ENCODE results near the gene TGM5.

DNA sequence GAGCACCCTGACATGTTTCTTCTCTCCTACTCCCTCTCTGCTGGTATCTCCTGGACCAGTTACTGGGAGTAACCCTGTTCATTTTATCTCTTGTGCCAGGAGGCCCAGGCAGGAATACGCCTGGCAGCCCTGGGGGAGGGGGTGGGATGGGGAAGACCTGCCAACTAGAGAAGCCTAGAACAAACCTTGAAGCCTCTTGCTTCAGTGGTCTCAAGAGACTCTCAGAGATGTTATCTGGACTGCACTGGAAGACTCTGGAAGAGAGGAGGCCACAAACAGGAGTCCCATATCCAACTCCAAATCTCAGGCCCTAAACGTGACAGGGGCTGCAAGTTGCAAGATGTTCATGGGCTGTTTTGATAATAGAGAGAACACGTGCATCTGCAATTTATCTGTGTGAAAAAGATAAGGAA lies 45.7 kb downstream of the TGM5 start, which contains the start of gene EPB42:
- TF ChIP-seq EZH2 (IDR thresholded peaks at IDR 0.05; ENCODE audit: borderline replicate concordance, low read depth, low read length, severe bottlenecking) (no peak), CTCF (IDR thresholded peaks at IDR 0.05; ENCODE audit: extremely low read depth in 1 of 2, insufficient read depth in 1 of 2, low read depth in 1 of 2, low read length in 2 of 2) (no peak), POLR2AphosphoS5 (IDR thresholded peaks at IDR 0.05; ENCODE audit: insufficient read depth, low read depth, low read length) (no peak), POLR2A (IDR thresholded peaks at IDR 0.05; ENCODE audit: low read depth, low read length) (no peak), MYC (IDR thresholded peaks at IDR 0.05; ENCODE audit: low read depth, low read length) (no peak), JUN (IDR thresholded peaks at IDR 0.05; ENCODE audit: borderline replicate concordance, insufficient read depth, insufficient read length, low read depth) (no peak)
